A549 (cell line): Measurements from ENCODE around the gene ADAMTSL5. TPM values are rescaled to one million over a fixed set of nuclear protein-coding genes. Genes with fewer than 3 reads are reported as not detected.

Experiments
- ATAC-seq, 2 experiments: fragments of 200-7000 bp in 1 of 2; fragments of >200 bp in 1 of 2; cut with Nextera tagmentation in 1 of 2; cut with Tn5 transposase in 1 of 2; 3 replicates each; pipeline versions ENCODE4 v1.8.0 to v1.9.1; 2018 to 2020; ENCODE audit warnings: mild to moderate bottlenecking in 1 of 2, moderate library complexity in 1 of 2
- CTCF ChIA-PET: fragments of 300-600 bp; sonication (Branson Sonifier 250); formaldehyde crosslinking; extraction: SDS; loops from one replicate; lab custom pipeline; 2021; ENCODE audit warnings: antibody characterized with exemption, inconsistent platforms; lab: Yijun Ruan, JAX
- POLR2A ChIA-PET: fragments of 350-600 bp; formaldehyde crosslinking; extraction: SDS; loops from one replicate; lab custom pipeline; 2021; ENCODE audit warnings: antibody characterized with exemption, inconsistent platforms; lab: Yijun Ruan, JAX
- DNase-seq, 2 experiments: peaks; one replicate each; pipeline versions ENCODE4 v3.0.0 to v3.0.0-alpha.2; 2011 to 2016; ENCODE audit warnings: low read depth in 1 of 2, low spot score in 1 of 2
- FAIRE-seq: peaks from 2 replicates; lab custom pipeline; 2011; peaks lifted over from hg19 to GRCh38; lab: Jason Lieb, UNC
- H3K27ac ChIP-seq, 2 experiments: fragments of >200 bp; sonication (Bioruptor Twin); formaldehyde crosslinking; 3 replicates each; pipeline ENCODE4 v1.5.1; 2016 to 2017
- H3K4me1 ChIP-seq: fragments of >200 bp; sonication (Bioruptor Twin); formaldehyde crosslinking; 3 replicates; pipeline ENCODE4 v1.6.1; 2016
- H3K4me2 ChIP-seq: fragments of >200 bp; sonication (Bioruptor Twin); formaldehyde crosslinking; 3 replicates; pipeline ENCODE4 v1.6.1; 2016
- H3K4me3 ChIP-seq: fragments of >200 bp; sonication (Bioruptor Twin); formaldehyde crosslinking; 3 replicates; pipeline ENCODE4 v1.5.1; 2016
- H3K9me3 ChIP-seq: fragments of >200 bp; sonication (Bioruptor Twin); formaldehyde crosslinking; 3 replicates; pipeline ENCODE4 v1.6.1; 2016
- BHLHE40 ChIP-seq: IDR thresholded peaks from 2 replicates; pipeline ENCODE4 v1.6.1; 2012; ENCODE audit warnings: low read depth, low read length, inconsistent platforms
- CBX2 ChIP-seq: fragments of 200-600 bp; sonication (generic); IDR thresholded peaks from 2 replicates; pipeline ENCODE4 v1.6.1; 2016; ENCODE audit warnings: low read depth, mild to moderate bottlenecking, borderline replicate concordance
- CBX8 ChIP-seq: fragments of 200-600 bp; sonication (generic); IDR thresholded peaks from 2 replicates; pipeline ENCODE4 v1.6.1; 2016
- CEBPB ChIP-seq, 2 experiments: fragments of >200 bp in 1 of 2; sonication (Bioruptor Twin) in 1 of 2; formaldehyde crosslinking in 1 of 2; IDR thresholded peaks; 2 replicates each; pipeline ENCODE4 v1.6.1; 2012 to 2016
- CHD4 ChIP-seq: fragments of 200-600 bp; sonication (generic); IDR thresholded peaks from 2 replicates; pipeline ENCODE4 v1.6.1; 2016; ENCODE audit warnings: antibody characterized with exemption, mild to moderate bottlenecking, borderline replicate concordance
- EHF ChIP-seq: fragments of 250-450 bp; sonication (Bioruptor Pico); IDR thresholded peaks from 2 replicates; pipeline ENCODE4 v1.5.0; 2020; ENCODE audit warnings: mild to moderate bottlenecking
- ESRRA ChIP-seq: fragments of 150-350 bp; IDR thresholded peaks from 2 replicates; pipeline ENCODE4 v1.6.1; 2014; ENCODE audit warnings: mild to moderate bottlenecking, low read length, borderline replicate concordance
- FOSB ChIP-seq: fragments of 250-450 bp; sonication (Bioruptor Pico); IDR thresholded peaks from 2 replicates; pipeline ENCODE4 v1.5.0; 2020; ENCODE audit warnings: mild to moderate bottlenecking, moderate library complexity
- GATA3 ChIP-seq: IDR thresholded peaks from 2 replicates; pipeline ENCODE4 v1.6.1; 2012; ENCODE audit warnings: borderline replicate concordance
- HDAC2 ChIP-seq: fragments of 200-600 bp; sonication (generic); IDR thresholded peaks from 2 replicates; pipeline ENCODE4 v1.6.1; 2016
- HOXA7 ChIP-seq: fragments of 250-450 bp; sonication (Bioruptor Pico); IDR thresholded peaks from 2 replicates; pipeline ENCODE4 v1.5.0; 2020; ENCODE audit warnings: mild to moderate bottlenecking, moderate library complexity
- HOXB13 ChIP-seq: fragments of 250-450 bp; sonication (Bioruptor Pico); IDR thresholded peaks from 2 replicates; pipeline ENCODE4 v1.5.0; 2020; ENCODE audit warnings: low read depth, mild to moderate bottlenecking, moderate library complexity
- KDM1A ChIP-seq: fragments of 200-600 bp; sonication (generic); IDR thresholded peaks from 2 replicates; pipeline ENCODE4 v1.6.1; 2016; ENCODE audit warnings: low read depth, mild to moderate bottlenecking
- KDM5A ChIP-seq: fragments of 200-600 bp; sonication (generic); IDR thresholded peaks from 2 replicates; pipeline ENCODE4 v1.6.1; 2016; ENCODE audit warnings: antibody characterized with exemption, mild to moderate bottlenecking
- MAZ ChIP-seq: fragments of 150-350 bp; IDR thresholded peaks from 2 replicates; pipeline ENCODE4 v1.6.1; 2014; ENCODE audit warnings: antibody characterized with exemption, low read depth, low read length, borderline replicate concordance
- NFE2L2 ChIP-seq: fragments of 150-350 bp; conservative IDR thresholded peaks from 2 replicates; pipeline ENCODE4 v1.6.1; 2014; ENCODE audit warnings: low read length
- NPAS2 ChIP-seq: fragments of 250-450 bp; sonication (Bioruptor Pico); IDR thresholded peaks from 2 replicates; pipeline ENCODE4 v1.8.0; 2022; ENCODE audit warnings: mild to moderate bottlenecking, moderate library complexity, borderline replicate concordance
- PBX3 ChIP-seq: IDR thresholded peaks from 2 replicates; pipeline ENCODE4 v1.6.1; 2012
- POLR2AphosphoS2 ChIP-seq: conservative IDR thresholded peaks from 2 replicates; pipeline ENCODE4 v1.6.1; 2012; ENCODE audit warnings: low read length, improper control_type of control experiment, inconsistent platforms
- RARB ChIP-seq: fragments of 250-450 bp; sonication (Bioruptor Pico); IDR thresholded peaks from 2 replicates; pipeline ENCODE4 v1.8.0; 2021; ENCODE audit warnings: mild to moderate bottlenecking, moderate library complexity
- RFX5 ChIP-seq: fragments of 450-650 bp; IDR thresholded peaks from 2 replicates; pipeline ENCODE4 v1.7.1; 2014; ENCODE audit warnings: antibody characterized with exemption, mild to moderate bottlenecking, moderate library complexity
- SREBF2 ChIP-seq: fragments of 450-650 bp; IDR thresholded peaks from 2 replicates; pipeline ENCODE4 v1.6.1; 2014; ENCODE audit warnings: mild to moderate bottlenecking, moderate library complexity
- TFCP2L1 ChIP-seq: fragments of 250-450 bp; sonication (Bioruptor Pico); IDR thresholded peaks from 2 replicates; pipeline ENCODE4 v1.5.0; 2021; ENCODE audit warnings: mild to moderate bottlenecking
- TP53 ChIP-seq: fragments of 250-450 bp; sonication (Bioruptor Pico); IDR thresholded peaks from 2 replicates; pipeline ENCODE4 v1.5.0; 2021; ENCODE audit warnings: mild to moderate bottlenecking, moderate library complexity
- USF2 ChIP-seq: fragments of 450-650 bp; IDR thresholded peaks from 2 replicates; pipeline ENCODE4 v1.6.1; 2014; ENCODE audit warnings: antibody characterized with exemption
- ZFP36 ChIP-seq: fragments of 450-650 bp; IDR thresholded peaks from 2 replicates; pipeline ENCODE4 v1.6.1; 2014; ENCODE audit warnings: borderline replicate concordance; ENCODE audit not compliant: partially characterized antibody
- WGBS: methylation state at CpG from one replicate; pipeline ENCODE4 v1.1.6; 2017; ENCODE audit errors: missing lambda C conversion rate; 5-methylcytosine and 5-hydroxymethylcytosine counted together
- polyA plus RNA-seq, 4 experiments: library from polyadenylated mRNA; depleted of rRNA in 3 of 4; stranded (reverse); fragments of >200 nt; fragmentation: RNase III in 1 of 4; extraction: RNeasy Plus Mini Kit Qiagen cat#74134 plus additional on column Dnase treatment in 1 of 4; gene quantifications; 2 replicates in 3 of 4; 3 replicates in 1 of 4; pipeline ENCODE4 v1.2.3, GENCODE V29; 2011 to 2017
- TF ChIP-seq, protein P1 (sequence below): fragments of >200 bp; sonication (Bioruptor Twin); formaldehyde crosslinking; IDR thresholded peaks from 2 replicates; pipeline ENCODE4 v1.6.1; 2016
- TF ChIP-seq, protein P2 (sequence below): fragments of 250-450 bp; sonication (Bioruptor Pico); IDR thresholded peaks from 2 replicates; pipeline ENCODE4 v1.5.0; 2021; ENCODE audit warnings: mild to moderate bottlenecking, moderate library complexity, borderline replicate concordance
- TF ChIP-seq, protein P3 (sequence below): fragments of >200 bp; sonication (Bioruptor Twin); formaldehyde crosslinking; IDR thresholded peaks from 3 replicates; pipeline ENCODE4 v1.6.1; 2016
- TF ChIP-seq, protein P4 (sequence below): IDR thresholded peaks from 2 replicates; pipeline ENCODE4 v1.6.1; 2012

ADAMTSL5 gene
- polyA plus RNA-seq, 2 of the 4 experiments (the other 2 are of a cell fraction): 1.4 to 3.0 TPM

DNA sequence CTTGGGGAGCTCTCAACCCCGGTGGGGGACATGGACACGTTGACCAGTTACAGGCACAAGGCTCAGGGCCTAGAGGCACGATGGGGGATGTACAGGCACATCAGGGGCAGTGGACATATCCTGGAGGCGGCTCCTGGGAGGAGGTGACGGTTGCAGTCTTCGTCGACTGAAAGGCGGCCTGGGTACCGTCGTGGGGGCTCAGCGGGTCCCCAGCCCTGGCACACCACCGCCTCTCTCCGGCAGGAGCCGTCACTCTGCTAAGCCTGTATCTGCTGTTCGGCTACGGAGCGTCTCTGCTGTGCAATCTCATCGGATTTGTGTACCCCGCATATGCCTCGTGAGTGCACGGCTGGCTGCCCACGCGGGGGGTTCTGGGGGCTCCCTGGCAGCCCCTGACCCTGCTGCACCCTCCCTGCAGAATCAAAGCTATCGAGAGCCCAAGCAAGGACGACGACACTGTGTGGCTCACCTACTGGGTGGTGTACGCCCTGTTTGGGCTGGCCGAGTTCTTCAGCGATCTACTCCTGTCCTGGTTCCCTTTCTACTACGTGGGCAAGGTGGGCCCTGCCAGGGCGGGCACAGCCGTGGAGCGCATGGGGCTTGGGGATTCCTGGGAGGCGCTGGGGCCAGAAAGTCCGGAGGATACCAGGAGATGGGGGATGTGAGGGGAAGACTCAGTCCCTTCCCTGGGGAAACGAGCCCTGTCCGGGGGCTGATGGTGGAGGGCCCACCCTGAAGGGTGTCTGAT lies 17.6 kb downstream of the ADAMTSL5 start:
- POLR2A ChIA-PET: interaction anchor here (0.6 kb wide), 1 partner anchor 35 kb away, joined by 3 read pairs; no protein-coding TSS in a partner anchor
- peaks cover 15% of the 10 kb centered on the region; the same call in 1 of the 3 replicates for H3K4me1 ChIP-seq
- 75% methylated on average over 26 of the region's 37 CpGs for WGBS
- CTCF ChIA-PET: interaction anchor here (2.4 kb wide), 1 partner anchor 8 kb away, joined by 7 read pairs; no protein-coding TSS in a partner anchor
- ATAC-seq (no peak), DNase-seq (no peak), FAIRE-seq (no peak)
- H3K4me3 ChIP-seq: no peak overlapping the region
- no peak overlapping the region for H3K27ac ChIP-seq
- no peak overlapping the region for H3K4me2 ChIP-seq
- no peak for TF ChIP-seq RFX5
- TF ChIP-seq GATA3: no peak
- TF ChIP-seq HOXA7 (CRISPR knock-in tag): no peak
- no peak for TF ChIP-seq HDAC2
- TF ChIP-seq, protein P1, sequence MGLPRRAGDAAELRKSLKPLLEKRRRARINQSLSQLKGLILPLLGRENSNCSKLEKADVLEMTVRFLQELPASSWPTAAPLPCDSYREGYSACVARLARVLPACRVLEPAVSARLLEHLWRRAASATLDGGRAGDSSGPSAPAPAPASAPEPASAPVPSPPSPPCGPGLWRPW: no peak
- TF ChIP-seq USF2: no peak
- TF ChIP-seq NPAS2 (CRISPR knock-in tag): no peak
- no peak for TF ChIP-seq KDM5A
- TF ChIP-seq, protein P2, sequence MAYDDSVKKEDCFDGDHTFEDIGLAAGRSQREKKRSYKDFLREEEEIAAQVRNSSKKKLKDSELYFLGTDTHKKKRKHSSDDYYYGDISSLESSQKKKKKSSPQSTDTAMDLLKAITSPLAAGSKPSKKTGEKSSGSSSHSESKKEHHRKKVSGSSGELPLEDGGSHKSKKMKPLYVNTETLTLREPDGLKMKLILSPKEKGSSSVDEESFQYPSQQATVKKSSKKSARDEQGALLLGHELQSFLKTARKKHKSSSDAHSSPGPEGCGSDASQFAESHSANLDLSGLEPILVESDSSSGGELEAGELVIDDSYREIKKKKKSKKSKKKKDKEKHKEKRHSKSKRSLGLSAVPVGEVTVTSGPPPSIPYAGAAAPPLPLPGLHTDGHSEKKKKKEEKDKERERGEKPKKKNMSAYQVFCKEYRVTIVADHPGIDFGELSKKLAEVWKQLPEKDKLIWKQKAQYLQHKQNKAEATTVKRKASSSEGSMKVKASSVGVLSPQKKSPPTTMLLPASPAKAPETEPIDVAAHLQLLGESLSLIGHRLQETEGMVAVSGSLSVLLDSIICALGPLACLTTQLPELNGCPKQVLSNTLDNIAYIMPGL (CRISPR knock-in tag): no peak
- TF ChIP-seq TFCP2L1 (CRISPR knock-in tag): no peak
- no peak for TF ChIP-seq ESRRA
- TF ChIP-seq, protein P3, sequence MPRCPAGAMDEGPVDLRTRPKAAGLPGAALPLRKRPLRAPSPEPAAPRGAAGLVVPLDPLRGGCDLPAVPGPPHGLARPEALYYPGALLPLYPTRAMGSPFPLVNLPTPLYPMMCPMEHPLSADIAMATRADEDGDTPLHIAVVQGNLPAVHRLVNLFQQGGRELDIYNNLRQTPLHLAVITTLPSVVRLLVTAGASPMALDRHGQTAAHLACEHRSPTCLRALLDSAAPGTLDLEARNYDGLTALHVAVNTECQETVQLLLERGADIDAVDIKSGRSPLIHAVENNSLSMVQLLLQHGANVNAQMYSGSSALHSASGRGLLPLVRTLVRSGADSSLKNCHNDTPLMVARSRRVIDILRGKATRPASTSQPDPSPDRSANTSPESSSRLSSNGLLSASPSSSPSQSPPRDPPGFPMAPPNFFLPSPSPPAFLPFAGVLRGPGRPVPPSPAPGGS: no peak
- TF ChIP-seq, protein P4, sequence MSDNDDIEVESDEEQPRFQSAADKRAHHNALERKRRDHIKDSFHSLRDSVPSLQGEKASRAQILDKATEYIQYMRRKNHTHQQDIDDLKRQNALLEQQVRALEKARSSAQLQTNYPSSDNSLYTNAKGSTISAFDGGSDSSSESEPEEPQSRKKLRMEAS: no peak
- no peak for TF ChIP-seq EHF (CRISPR knock-in tag)
- TF ChIP-seq CBX8: no peak
- TF ChIP-seq MAZ: no peak
- TF ChIP-seq FOSB (CRISPR knock-in tag): no peak
- no peak for TF ChIP-seq NFE2L2
- no peak for TF ChIP-seq CEBPB (IDR thresholded peaks at IDR 0.05)
- H3K9me3 ChIP-seq: no peaks in the 10 kb centered on the region

DNA sequence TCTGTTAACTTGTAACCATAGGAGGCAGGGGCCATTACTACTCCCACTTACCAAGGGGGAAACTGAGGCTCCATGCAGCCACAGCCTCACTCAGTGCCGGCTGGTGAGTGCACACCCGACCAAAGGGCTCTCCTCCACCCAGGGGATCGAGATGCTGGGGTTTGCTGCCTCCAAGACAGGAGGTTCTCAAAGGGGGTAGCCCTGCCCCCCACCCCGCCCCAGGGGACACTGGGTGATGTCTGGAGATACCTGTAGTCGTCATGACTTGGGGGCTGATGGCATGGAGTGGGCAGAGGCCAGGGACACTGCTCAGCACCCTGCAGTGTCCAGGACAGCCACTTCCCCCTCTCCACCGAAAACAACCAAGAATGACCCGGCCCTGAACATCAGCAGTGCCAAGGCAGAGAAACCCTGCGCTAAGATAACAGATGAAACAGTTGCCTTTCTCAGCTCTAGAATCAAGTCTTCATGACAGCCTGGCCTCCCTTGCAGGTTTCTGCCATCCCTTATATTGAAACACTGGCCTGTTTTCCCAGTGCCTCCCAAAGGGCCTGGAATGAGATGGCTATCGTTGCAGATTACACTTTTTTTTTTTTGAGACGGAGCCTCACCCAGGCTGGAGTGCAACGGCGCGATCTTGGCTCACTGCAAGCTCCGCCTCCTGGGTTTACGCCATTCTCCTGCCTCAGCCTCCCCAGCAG lies 18.6 kb downstream of the ADAMTSL5 start:
- DNase-seq (no peak), FAIRE-seq (no peak), ATAC-seq (no peak)
- Histone ChIP-seq H3K4me1 (peaks cover 18% of the 10 kb centered on the region; the same call in 2 of the 3 replicates), H3K4me3 (no peak overlapping the region), H3K4me2 (no peak overlapping the region), H3K27ac (no peak overlapping the region), H3K9me3 (no peaks in the 10 kb centered on the region)
- TF ChIP-seq BHLHE40 (no peak), MAZ (no peak), RFX5 (no peak), ZFP36 (no peak), CHD4 (no peak), ESRRA (no peak), CBX2 (no peak), SREBF2 (no peak), PBX3 (no peak), TP53 (CRISPR knock-in tag) (no peak), GATA3 (no peak), POLR2AphosphoS2 (no peak), KDM1A (no peak), RARB (CRISPR knock-in tag) (no peak), HOXB13 (no peak), CEBPB (IDR thresholded peaks at IDR 0.05) (no peak), NPAS2 (CRISPR knock-in tag) (no peak)
- TF ChIP-seq, protein P4: no peak
- POLR2A ChIA-PET: interaction anchor here (0.6 kb wide), 1 partner anchor 34 kb away, joined by 3 read pairs; no protein-coding TSS in a partner anchor
- CTCF ChIA-PET: interaction anchor here (2.4 kb wide), 1 partner anchor 9 kb away, joined by 7 read pairs; no protein-coding TSS in a partner anchor
- WGBS: 61% methylated on average over 13 of the region's 15 CpGs
